Stomach (tissue), 9 donors: ENCODE results near the gene B4GALT3. TPM values are rescaled to one million over a fixed set of nuclear protein-coding genes. Genes with fewer than 3 reads are reported as not detected.
A peak's percentile ranks its signal among the peaks of the same experiment; 100 is the strongest.

Experiments used
- DNase-seq, 2 donors: peaks; one replicate each; pipeline versions ENCODE4 v3.0.0 to v3.0.0-alpha.2; 2013 to 2019
- H3K27ac ChIP-seq, 5 donors: fragments of 200-600 bp in 4 of 5; sonication (generic) in 4 of 5; one replicate each; pipeline ENCODE4 v1.5.1; 2013 to 2019; ENCODE audit warnings: mild to moderate bottlenecking in 1 of 5, moderate library complexity in 1 of 5
- H3K27me3 ChIP-seq, 3 donors: fragments of 200-600 bp; sonication (generic); one replicate each; pipeline ENCODE4 v1.5.1; 2017 to 2019; ENCODE audit warnings: mixed run types in 1 of 3
- H3K36me3 ChIP-seq, 4 donors: fragments of 200-600 bp; sonication (generic); 1 replicate in 3 of 4; 2 replicates in 1 of 4; pipeline ENCODE4 v1.5.1; 2016 to 2019
- H3K4me1 ChIP-seq, 4 donors: fragments of 200-600 bp; sonication (generic); one replicate each; pipeline ENCODE4 v1.5.1; 2016 to 2019
- H3K4me3 ChIP-seq, 4 donors: fragments of 200-600 bp; sonication (generic) in 3 of 4; one replicate each; pipeline ENCODE4 v1.5.1; 2016 to 2019; ENCODE audit warnings: mild to moderate bottlenecking in 1 of 4
- H3K9me3 ChIP-seq, 4 donors: fragments of 200-600 bp; sonication (generic); one replicate each; pipeline ENCODE4 v1.5.1; 2016 to 2019
- EP300 ChIP-seq: sonication (generic); formaldehyde crosslinking; IDR thresholded peaks from one replicate; pipeline ENCODE4 v1.6.1; 2017; ENCODE audit warnings: antibody characterized with exemption
- POLR2A ChIP-seq, 4 donors: fragments of 450-650 bp; IDR thresholded peaks; one replicate each; pipeline ENCODE4 v1.6.1; 2016; ENCODE audit warnings: antibody characterized with exemption in 4 of 4, control low read depth in 2 of 4, mild to moderate bottlenecking in 1 of 4, moderate library complexity in 1 of 4
- POLR2AphosphoS5 ChIP-seq, 3 donors: sonication (generic); formaldehyde crosslinking; IDR thresholded peaks; one replicate each; pipeline ENCODE4 v1.6.1; 2016; ENCODE audit warnings: antibody characterized with exemption in 3 of 3
- WGBS, 5 donors: extraction: QIAGEN DNeasy Blood & Tissue Kit in 3 of 5; methylation state at CpG; one replicate each; pipeline versions ENCODE4 v1.1.5 to v1.1.7; 2013 to 2018; 5-methylcytosine and 5-hydroxymethylcytosine counted together
- intact Hi-C: fragments of 100-400 bp; cut with DNase I; formaldehyde crosslinking; loops from one replicate; pipeline ENCODE4 v1.15.1; 2023; ENCODE audit warnings: low total_unique reads
- polyA plus RNA-seq, 3 donors: library from polyadenylated mRNA; stranded (reverse); fragments of 200-250 nt; gene quantifications; one replicate each; pipeline ENCODE4 v1.2.3, GENCODE V29; 2013
- total RNA-seq, 5 donors: library from RNA; depleted of rRNA; stranded (reverse); fragments of >200 nt; gene quantifications; one replicate each; pipeline versions ENCODE4 v1.1.0 to v1.2.3, GENCODE V29; 2014 to 2016
- TF ChIP-seq, protein P1 (sequence below), 7 experiments: fragments of 450-650 bp in 4 of 7; fragments of 200-600 bp in 3 of 7; sonication (generic) in 3 of 7; IDR thresholded peaks; one replicate each; pipeline ENCODE4 v1.5.1; 2016 to 2019; ENCODE audit warnings: antibody characterized with exemption in 7 of 7, control low read depth in 2 of 7, mild to moderate bottlenecking in 1 of 7
- donor health status: healthy with polysubstance abuse.
- donor health status: Bipolar disorder and iron deficiency.
- donor health status: healthy.

The B4GALT3 gene
- total and polyA plus RNA-seq, 8 donors, result 12.2 to 25.8 (median 17.5) TPM

DNA sequence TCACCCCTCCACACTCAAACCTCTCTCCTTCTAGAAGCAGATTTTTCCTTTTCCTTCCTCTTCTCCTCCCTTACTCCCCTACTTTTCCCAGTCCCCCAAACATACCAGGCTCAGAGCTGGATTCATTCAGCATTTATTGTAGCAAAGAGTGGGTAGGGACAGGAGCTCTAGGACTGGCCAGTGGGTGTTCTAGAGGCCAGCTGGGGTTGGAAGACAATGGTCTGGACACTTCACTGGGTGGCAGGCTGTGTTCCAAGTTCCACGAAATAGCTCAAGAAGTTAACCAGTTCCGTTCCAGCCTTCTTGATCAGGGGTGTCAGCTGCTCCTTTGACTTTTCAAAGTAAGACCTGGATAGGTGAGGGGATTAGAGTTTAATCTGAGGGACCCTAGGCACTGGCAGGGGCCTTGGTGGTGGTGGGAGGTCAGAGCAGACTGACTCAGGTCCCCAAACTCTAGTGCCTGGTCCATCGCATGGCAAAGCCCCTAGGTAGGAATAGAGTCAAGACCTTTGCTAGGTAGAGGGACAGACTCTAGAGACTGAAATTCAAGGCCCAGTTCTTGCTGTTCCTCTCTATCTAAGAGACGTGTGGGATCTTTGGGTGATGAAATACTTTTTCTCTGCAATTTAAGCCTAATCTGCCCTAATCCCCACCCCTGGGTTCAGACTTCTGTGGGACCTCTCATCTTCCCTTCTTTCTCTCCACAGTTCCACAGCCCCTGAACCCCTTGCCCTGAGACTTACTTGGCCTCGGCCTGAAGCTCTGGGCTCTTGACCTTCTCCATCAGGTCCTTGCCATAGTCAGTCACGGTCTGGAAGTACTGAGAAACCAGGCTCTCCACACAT lies 45.1 kb upstream of the B4GALT3 start:
- Histone ChIP-seq H3K27me3 (no peaks in the 10 kb centered on the region), H3K4me3 (no peak overlapping the region), H3K4me1 (peaks cover 16 to 44% (median 23%) of the 10 kb centered on the region in 4 donors), H3K36me3 (peaks cover 0 to 10% (median 0%) of the 10 kb centered on the region in 4 donors), H3K27ac (no peak overlapping the region), H3K9me3 (no peaks in the 10 kb centered on the region)
- 67 to 84% (median 80%) methylated on average over 5 to 6 of the region's 6 CpGs for WGBS, 5 donors
- intact Hi-C loops, result no loop called here
- TF ChIP-seq, protein P1, sequence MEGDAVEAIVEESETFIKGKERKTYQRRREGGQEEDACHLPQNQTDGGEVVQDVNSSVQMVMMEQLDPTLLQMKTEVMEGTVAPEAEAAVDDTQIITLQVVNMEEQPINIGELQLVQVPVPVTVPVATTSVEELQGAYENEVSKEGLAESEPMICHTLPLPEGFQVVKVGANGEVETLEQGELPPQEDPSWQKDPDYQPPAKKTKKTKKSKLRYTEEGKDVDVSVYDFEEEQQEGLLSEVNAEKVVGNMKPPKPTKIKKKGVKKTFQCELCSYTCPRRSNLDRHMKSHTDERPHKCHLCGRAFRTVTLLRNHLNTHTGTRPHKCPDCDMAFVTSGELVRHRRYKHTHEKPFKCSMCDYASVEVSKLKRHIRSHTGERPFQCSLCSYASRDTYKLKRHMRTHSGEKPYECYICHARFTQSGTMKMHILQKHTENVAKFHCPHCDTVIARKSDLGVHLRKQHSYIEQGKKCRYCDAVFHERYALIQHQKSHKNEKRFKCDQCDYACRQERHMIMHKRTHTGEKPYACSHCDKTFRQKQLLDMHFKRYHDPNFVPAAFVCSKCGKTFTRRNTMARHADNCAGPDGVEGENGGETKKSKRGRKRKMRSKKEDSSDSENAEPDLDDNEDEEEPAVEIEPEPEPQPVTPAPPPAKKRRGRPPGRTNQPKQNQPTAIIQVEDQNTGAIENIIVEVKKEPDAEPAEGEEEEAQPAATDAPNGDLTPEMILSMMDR (IDR thresholded peaks at IDR 0.05), result no peak
- TF ChIP-seq POLR2A (IDR thresholded peaks at IDR 0.05) (no peak), POLR2AphosphoS5 (IDR thresholded peaks at IDR 0.05) (no peak), EP300 (no peak)
- no peak for DNase-seq

GRCh38 chr1:161220002-161220401 lies 42.7 kb upstream of the B4GALT3 start:
- Histone ChIP-seq H3K27ac (no peak overlapping the region), H3K4me3 (no peak overlapping the region), H3K36me3 (peaks cover 0 to 12% (median 4%) of the 10 kb centered on the region in 4 donors), H3K27me3 (no peaks in the 10 kb centered on the region), H3K9me3 (no peaks in the 10 kb centered on the region), H3K4me1 (peaks cover 0 to 23% (median 2%) of the 10 kb centered on the region in 4 donors)
- intact Hi-C loops, result no loop called here
- TF ChIP-seq POLR2A (IDR thresholded peaks at IDR 0.05), result no peak
- TF ChIP-seq, protein P1 (IDR thresholded peaks at IDR 0.05), result no peak
- TF ChIP-seq POLR2AphosphoS5 (IDR thresholded peaks at IDR 0.05), result no peak
- TF ChIP-seq EP300, result no peak
- no peak for DNase-seq
- 78 to 88% (median 81%) methylated on average over 5 of the region's 5 CpGs for WGBS, 5 donors

DNA sequence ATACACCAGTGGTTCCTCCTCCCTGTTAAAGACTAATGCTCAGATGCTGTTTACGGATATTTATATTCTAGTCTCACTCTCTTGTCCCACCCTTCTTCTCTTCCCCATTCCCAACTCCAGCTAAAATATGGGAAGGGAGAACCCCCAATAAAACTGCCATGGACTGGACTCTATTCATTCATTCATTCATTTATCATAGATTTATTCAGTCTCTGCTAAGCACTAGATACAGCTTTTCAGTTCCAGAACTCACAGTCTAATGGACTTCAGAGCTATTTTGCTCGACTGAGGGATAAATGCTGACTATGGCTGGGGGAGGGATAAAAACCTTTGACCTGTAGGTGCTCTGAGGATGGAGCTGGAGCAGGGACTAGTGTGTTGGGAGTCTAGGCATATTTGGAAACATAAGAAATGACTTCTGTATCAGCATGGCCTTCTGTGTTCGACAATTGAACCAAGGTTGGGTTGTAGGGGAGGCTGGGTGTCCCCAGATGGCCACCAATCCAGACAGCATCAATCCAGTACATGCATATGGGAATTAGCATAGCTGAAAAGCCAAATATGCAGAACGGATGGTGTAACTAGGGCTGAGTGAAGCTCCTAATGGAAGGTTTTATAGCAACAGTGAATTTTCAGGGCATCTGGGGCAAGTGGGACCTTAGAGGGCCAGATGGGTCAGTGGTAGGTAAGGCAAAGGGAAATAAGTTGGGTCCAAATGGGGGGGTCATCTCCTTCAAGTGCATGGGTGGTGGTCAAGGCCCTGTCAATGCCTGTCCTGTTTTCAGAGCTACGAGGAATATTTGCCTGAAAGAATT lies 42.0 kb upstream of the B4GALT3 start:
- no peak for DNase-seq
- no peaks in the 10 kb centered on the region for H3K9me3 ChIP-seq
- H3K36me3 ChIP-seq, result peaks cover 4 to 19% (median 11%) of the 10 kb centered on the region in 4 donors
- WGBS, 5 donors, result 84 to 91% (median 88%) methylated on average over 5 of the region's 5 CpGs
- intact Hi-C loops, result no loop called here
- no peak overlapping the region for H3K4me3 ChIP-seq
- no peaks in the 10 kb centered on the region for H3K27me3 ChIP-seq
- H3K4me1 ChIP-seq, result peaks cover 0 to 16% (median 0%) of the 10 kb centered on the region in 4 donors
- TF ChIP-seq EP300 (no peak), POLR2A (IDR thresholded peaks at IDR 0.05) (no peak), POLR2AphosphoS5 (IDR thresholded peaks at IDR 0.05) (no peak)
- TF ChIP-seq, protein P1 (IDR thresholded peaks at IDR 0.05), result no peak
- no peak overlapping the region for H3K27ac ChIP-seq

- 49 to 65% (median 60%) methylated on average over 7 to 8 of the region's 8 CpGs for WGBS, 5 donors
- H3K36me3 ChIP-seq, result peaks cover 12 to 27% (median 19%) of the 10 kb centered on the region in 4 donors
- H3K4me1 ChIP-seq, result peaks cover 0 to 10% (median 0%) of the 10 kb centered on the region in 4 donors
- H3K4me3 ChIP-seq, result peak overlapping the region in 1 of 4 donors; percentile 32
- peak overlapping the region in 2 of 5 donors; percentile 83 to 87 for H3K27ac ChIP-seq
- TF ChIP-seq EP300, result no peak
- no peak for TF ChIP-seq POLR2A (IDR thresholded peaks at IDR 0.05)
- TF ChIP-seq, protein P1 (IDR thresholded peaks at IDR 0.05), result no peak
- no peak for TF ChIP-seq POLR2AphosphoS5 (IDR thresholded peaks at IDR 0.05)
- H3K9me3 ChIP-seq, result no peaks in the 10 kb centered on the region
- no peaks in the 10 kb centered on the region for H3K27me3 ChIP-seq
- intact Hi-C loops, result no loop called here
- no peak for DNase-seq
Measured at GRCh38 chr1:161218301-161219077, 41.2 kb upstream of the B4GALT3 start.
